SJCRH30 (cell line): ENCODE data around the gene LOXL3. TPM values are rescaled to one million over a fixed set of nuclear protein-coding genes. Genes with fewer than 3 reads are reported as not detected.

Experiments
- DNase-seq, 2 experiments: peaks; one replicate each; pipeline ENCODE4 v3.0.0-alpha.2; 2015 to 2020
- H3K27ac ChIP-seq: fragments of 250-450 bp; sonication (Bioruptor Pico); 2 replicates; pipeline ENCODE4 v1.5.1; 2020; ENCODE audit warnings: mild to moderate bottlenecking, moderate library complexity
- H3K27me3 ChIP-seq: fragments of 250-450 bp; sonication (Bioruptor Pico); 2 replicates; pipeline ENCODE4 v1.5.1; 2020; ENCODE audit warnings: mild to moderate bottlenecking, moderate library complexity
- H3K36me3 ChIP-seq: fragments of 250-450 bp; sonication (Bioruptor Pico); 2 replicates; pipeline ENCODE4 v1.5.1; 2020; ENCODE audit warnings: mild to moderate bottlenecking, moderate library complexity
- H3K4me1 ChIP-seq: fragments of 250-450 bp; sonication (Bioruptor Pico); 2 replicates; pipeline ENCODE4 v1.5.1; 2020; ENCODE audit warnings: mild to moderate bottlenecking, moderate library complexity
- H3K4me3 ChIP-seq: fragments of 250-450 bp; sonication (Bioruptor Pico); 2 replicates; pipeline ENCODE4 v1.5.1; 2020; ENCODE audit warnings: mild to moderate bottlenecking, moderate library complexity
- H3K9me3 ChIP-seq: fragments of 250-450 bp; sonication (Bioruptor Pico); replicated peaks from 2 replicates; pipeline ENCODE4 v1.5.1; 2020; ENCODE audit warnings: mild to moderate bottlenecking, moderate library complexity
- total RNA-seq: library from RNA; depleted of rRNA; stranded (reverse); fragments of >200 nt; shearing (Covaris generic); gene quantifications from 2 replicates; pipeline ENCODE4 v1.2.3, GENCODE V29; 2014

Gene LOXL3
- total RNA-seq, 1 experiment from 2014 or later, result 19.0 TPM

GRCh38 chr2:74548900-74549826 lies 4.6 kb downstream of the LOXL3 start:
- Histone ChIP-seq H3K9me3 (no peaks in the 10 kb centered on the region), H3K27ac (peak overlapping the region; percentile 2; the same call in 1 of the 2 replicates), H3K4me3 (peak overlapping the region; percentile 55), H3K4me1 (peaks cover 18% of the 10 kb centered on the region), H3K36me3 (no peaks in the 10 kb centered on the region), H3K27me3 (no peaks in the 10 kb centered on the region)
- peak; percentile 62 to 78 for DNase-seq

GRCh38 chr2:74548285-74548899 lies 5.3 kb downstream of the LOXL3 start:
- Histone ChIP-seq H3K27me3 (no peaks in the 10 kb centered on the region), H3K9me3 (no peaks in the 10 kb centered on the region), H3K4me3 (peak overlapping the region; percentile 55), H3K4me1 (peaks cover 18% of the 10 kb centered on the region), H3K36me3 (no peaks in the 10 kb centered on the region), H3K27ac (no peak overlapping the region; the same call in 1 of the 2 replicates)
- peak; percentile 42 to 71 for DNase-seq

GRCh38 chr2:74546004-74546403 lies 7.7 kb downstream of the LOXL3 start:
- Histone ChIP-seq H3K36me3 (no peaks in the 10 kb centered on the region), H3K4me3 (no peak overlapping the region), H3K4me1 (peaks cover 8% of the 10 kb centered on the region; the same call in 1 of the 2 replicates), H3K27ac (no peak overlapping the region), H3K27me3 (no peaks in the 10 kb centered on the region), H3K9me3 (no peaks in the 10 kb centered on the region)
- DNase-seq, result no peak

DNA sequence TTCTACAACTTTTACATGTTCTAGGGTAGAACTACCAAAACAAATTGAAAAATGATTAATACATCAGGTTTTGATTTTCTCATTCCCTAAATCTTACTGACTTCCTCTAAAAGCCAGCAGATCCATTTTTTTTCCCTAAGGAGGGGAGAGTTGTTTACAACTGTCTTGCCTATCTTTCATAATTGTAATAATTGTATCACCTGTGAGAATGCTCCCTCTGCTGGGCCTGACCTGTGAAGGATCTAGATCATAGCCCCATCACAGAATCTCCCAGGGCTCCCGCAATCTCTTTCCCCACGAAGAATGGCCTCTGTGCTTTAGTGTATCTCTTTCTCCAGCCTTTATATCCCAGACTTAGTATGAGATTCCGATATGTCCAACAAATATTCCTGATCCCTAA lies 9.1 kb downstream of the LOXL3 start:
- Histone ChIP-seq H3K4me3 (no peak overlapping the region), H3K4me1 (peaks cover 8% of the 10 kb centered on the region; the same call in 1 of the 2 replicates), H3K27me3 (no peaks in the 10 kb centered on the region), H3K9me3 (no peaks in the 10 kb centered on the region), H3K36me3 (no peaks in the 10 kb centered on the region), H3K27ac (no peak overlapping the region)
- no peak for DNase-seq

GRCh38 chr2:74542978-74543377 lies 10.8 kb downstream of the LOXL3 start:
- no peak for DNase-seq
- Histone ChIP-seq H3K27ac (no peak overlapping the region), H3K4me3 (no peak overlapping the region), H3K4me1 (peaks cover 3% of the 10 kb centered on the region; the same call in 1 of the 2 replicates), H3K27me3 (no peaks in the 10 kb centered on the region; the same call in 1 of the 2 replicates), H3K9me3 (no peaks in the 10 kb centered on the region), H3K36me3 (no peaks in the 10 kb centered on the region)

DNA sequence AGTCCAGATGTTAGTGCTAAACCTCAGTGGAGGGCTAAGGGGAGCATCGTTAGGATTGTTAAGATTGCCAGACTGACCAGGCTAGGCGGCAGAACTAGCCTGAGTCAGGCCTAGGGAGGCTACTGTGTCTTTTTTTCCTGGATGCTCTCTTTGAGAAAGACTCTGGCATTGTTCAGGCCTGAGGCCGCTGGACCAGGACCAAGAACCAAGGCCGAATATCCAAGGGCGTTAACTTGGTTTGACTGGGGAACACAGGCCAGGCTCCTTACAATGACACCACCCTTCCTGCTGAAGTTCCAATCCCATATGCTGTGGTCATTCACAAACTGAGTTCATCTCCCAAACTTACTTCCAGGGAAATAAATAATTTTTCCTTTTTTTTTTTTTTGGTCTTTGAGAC lies 13.5 kb downstream of the LOXL3 start:
- no peak for DNase-seq
- Histone ChIP-seq H3K4me1 (no peaks in the 10 kb centered on the region), H3K27ac (no peak overlapping the region), H3K27me3 (no peaks in the 10 kb centered on the region; the same call in 1 of the 2 replicates), H3K36me3 (no peaks in the 10 kb centered on the region), H3K9me3 (no peaks in the 10 kb centered on the region), H3K4me3 (no peak overlapping the region)

DNA sequence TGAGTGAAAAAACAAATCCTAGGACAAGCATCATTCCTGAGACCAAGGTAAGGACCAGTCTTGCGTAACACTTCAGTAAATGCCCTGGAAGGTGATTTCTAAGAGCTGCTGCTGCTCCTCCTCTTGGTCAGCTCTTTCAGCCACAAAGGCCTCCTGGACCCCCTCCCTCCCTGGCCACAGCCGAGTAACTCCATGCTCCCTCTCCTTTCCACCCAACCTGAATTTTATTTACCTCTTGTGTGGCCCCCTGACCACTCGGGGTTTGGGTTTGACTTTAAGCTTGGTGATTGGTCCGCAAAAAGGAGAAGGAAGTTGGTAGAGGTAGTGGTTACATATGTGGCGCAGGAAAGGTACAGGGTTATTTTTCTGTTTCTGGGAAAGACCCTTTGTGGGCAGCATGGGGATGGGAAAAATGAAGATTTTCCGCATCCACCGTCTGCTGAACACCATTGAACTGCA lies 14.8 kb downstream of the LOXL3 start:
- no peak for DNase-seq
- no peaks in the 10 kb centered on the region for H3K4me1 ChIP-seq
- H3K27ac ChIP-seq, result no peak overlapping the region
- no peaks in the 10 kb centered on the region for H3K9me3 ChIP-seq
- H3K36me3 ChIP-seq, result no peaks in the 10 kb centered on the region
- no peak overlapping the region for H3K4me3 ChIP-seq
- H3K27me3 ChIP-seq, result no peaks in the 10 kb centered on the region; the same call in 1 of the 2 replicates

DNA sequence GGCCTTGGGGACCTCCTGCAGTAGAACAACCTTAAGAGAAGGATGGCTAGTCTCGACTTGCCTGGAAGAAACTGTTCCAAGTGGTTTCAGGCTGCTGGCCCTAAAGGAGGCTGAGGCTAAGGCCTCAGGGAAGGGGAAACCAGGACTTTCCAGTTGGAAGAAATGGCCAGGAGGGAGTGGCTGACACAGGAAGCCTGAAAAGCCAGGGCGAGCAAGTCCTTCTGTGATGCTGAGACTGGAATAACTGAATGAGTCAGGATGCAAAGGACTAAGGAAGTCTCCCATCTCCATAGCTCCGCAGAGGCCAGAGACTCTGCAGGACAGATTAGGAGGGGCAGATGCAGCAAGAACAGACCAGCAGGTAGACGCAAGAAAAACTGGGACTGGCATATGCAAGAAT lies 16.6 kb downstream of the LOXL3 start:
- Histone ChIP-seq H3K27ac (no peak overlapping the region), H3K36me3 (peaks cover 6% of the 10 kb centered on the region), H3K27me3 (no peaks in the 10 kb centered on the region; the same call in 1 of the 2 replicates), H3K4me1 (no peaks in the 10 kb centered on the region), H3K9me3 (no peaks in the 10 kb centered on the region), H3K4me3 (no peak overlapping the region)
- DNase-seq, result no peak

DNA sequence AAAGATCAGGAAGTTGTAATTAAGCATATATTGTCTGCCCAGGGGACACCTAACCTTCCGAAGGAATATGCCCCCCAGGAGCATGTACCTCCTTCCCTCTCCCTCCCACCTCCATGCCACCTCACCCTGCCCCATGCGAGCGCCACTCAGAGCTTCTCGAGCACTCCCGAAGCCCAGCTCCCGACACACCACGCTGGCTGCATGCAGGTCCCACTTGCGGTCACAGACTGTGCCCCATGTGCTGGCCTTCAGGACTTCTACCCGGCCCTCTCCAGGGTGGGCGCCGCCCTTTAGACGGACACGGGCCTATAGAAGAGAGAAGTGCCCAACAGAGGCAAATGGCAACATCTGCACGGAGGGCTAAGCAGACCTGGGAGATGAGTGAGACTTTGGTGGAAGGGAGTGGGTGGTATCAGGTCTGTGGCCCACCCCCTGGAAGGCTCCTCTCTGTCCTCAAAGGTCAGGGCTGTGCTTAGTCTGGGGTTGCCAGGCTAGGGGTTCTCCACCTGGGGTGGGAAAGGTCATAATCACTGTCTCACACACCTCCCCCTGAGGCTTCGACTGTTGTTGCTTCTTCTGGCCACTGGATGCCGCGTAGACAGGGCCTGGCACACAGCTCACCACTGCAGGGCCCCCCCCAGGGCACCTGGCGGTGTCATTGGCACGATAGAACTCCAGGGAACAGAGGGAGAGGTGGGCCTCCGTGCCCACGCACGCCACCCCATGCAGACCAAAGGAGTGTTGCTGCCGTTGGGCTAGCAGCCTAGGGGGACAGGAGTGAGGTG lies 17.4 kb downstream of the LOXL3 start:
- H3K27me3 ChIP-seq, result no peaks in the 10 kb centered on the region; the same call in 1 of the 2 replicates

GRCh38 chr2:74535440-74535965 lies 18.2 kb downstream of the LOXL3 start:
- no peak overlapping the region for H3K4me3 ChIP-seq
- no peaks in the 10 kb centered on the region for H3K9me3 ChIP-seq
- H3K4me1 ChIP-seq, result no peaks in the 10 kb centered on the region
- no peaks in the 10 kb centered on the region; the same call in 1 of the 2 replicates for H3K27me3 ChIP-seq
- H3K27ac ChIP-seq, result no peak overlapping the region
- H3K36me3 ChIP-seq, result peaks cover 11% of the 10 kb centered on the region
- no peak for DNase-seq

More for the DNA sequence above, 17.4 kb downstream of the LOXL3 start:
- H3K27ac ChIP-seq, result no peak overlapping the region
- H3K4me3 ChIP-seq, result no peak overlapping the region
- no peaks in the 10 kb centered on the region for H3K4me1 ChIP-seq
- H3K9me3 ChIP-seq, result no peaks in the 10 kb centered on the region
- DNase-seq, result no peak
- peaks cover 10% of the 10 kb centered on the region for H3K36me3 ChIP-seq

GRCh38 chr2:74534411-74534810 lies 19.3 kb downstream of the LOXL3 start:
- no peak for DNase-seq
- H3K9me3 ChIP-seq, result no peaks in the 10 kb centered on the region
- no peak overlapping the region for H3K4me3 ChIP-seq
- H3K36me3 ChIP-seq, result peaks cover 11% of the 10 kb centered on the region
- H3K27ac ChIP-seq, result no peak overlapping the region
- H3K27me3 ChIP-seq, result no peaks in the 10 kb centered on the region; the same call in 1 of the 2 replicates
- H3K4me1 ChIP-seq, result no peaks in the 10 kb centered on the region

DNA sequence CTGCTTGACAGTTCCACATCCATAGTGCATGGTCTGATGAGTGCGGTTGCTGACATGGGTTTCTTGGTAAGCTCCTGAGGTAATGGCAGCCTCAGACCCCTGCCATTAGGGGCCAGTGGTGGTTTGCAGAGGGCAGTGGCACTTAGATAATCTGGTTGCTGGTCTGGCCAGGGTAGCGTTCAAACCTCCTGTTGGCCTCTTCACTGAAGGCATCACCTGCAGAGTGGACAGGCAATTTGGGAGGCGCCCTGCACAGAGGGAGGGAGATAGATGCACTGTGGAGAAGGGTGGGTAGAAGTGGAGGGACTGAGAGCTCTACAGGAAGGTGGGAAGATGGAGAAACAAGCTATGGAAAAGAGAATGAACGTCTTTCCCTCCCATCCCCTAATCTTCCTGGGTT lies 20.3 kb downstream of the LOXL3 start:
- Histone ChIP-seq H3K9me3 (no peaks in the 10 kb centered on the region), H3K4me3 (no peak overlapping the region), H3K27ac (no peak overlapping the region), H3K4me1 (peaks cover 2% of the 10 kb centered on the region), H3K27me3 (no peaks in the 10 kb centered on the region), H3K36me3 (peaks cover 13% of the 10 kb centered on the region)
- DNase-seq, result no peak

- DNase-seq, result no peak
- Histone ChIP-seq H3K36me3 (peaks cover 24% of the 10 kb centered on the region), H3K9me3 (no peaks in the 10 kb centered on the region), H3K4me1 (peaks cover 7% of the 10 kb centered on the region), H3K4me3 (no peak overlapping the region), H3K27me3 (no peaks in the 10 kb centered on the region), H3K27ac (no peak overlapping the region)
Observed at GRCh38 chr2:74532222-74532621, 21.5 kb downstream of the LOXL3 start.

DNA sequence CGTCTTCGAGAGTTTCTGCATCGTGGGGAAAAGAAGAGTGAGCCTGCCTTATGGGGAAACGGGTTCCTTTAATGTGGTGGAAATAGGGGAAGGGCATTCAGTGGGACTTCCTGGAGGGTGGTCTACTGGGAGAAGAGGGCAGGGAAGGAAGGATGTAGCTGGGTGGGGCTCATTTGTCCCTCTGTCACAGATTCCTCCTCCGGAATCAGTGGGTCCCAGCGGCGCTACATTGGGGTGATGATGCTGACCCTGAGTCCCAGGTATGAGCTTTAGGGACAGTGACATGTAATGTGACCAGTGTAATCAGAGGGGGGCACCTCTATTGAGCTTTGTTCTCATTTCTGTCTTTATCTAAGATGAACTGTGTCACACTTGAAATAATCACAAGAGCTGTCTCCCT lies 22.1 kb downstream of the LOXL3 start:
- Histone ChIP-seq H3K27ac (no peak overlapping the region), H3K4me1 (peaks cover 7% of the 10 kb centered on the region), H3K27me3 (no peaks in the 10 kb centered on the region), H3K36me3 (peaks cover 29% of the 10 kb centered on the region), H3K4me3 (no peak overlapping the region), H3K9me3 (no peaks in the 10 kb centered on the region)
- DNase-seq, result no peak
